ENCODE results near the gene PACRG. TPM values are rescaled to one million over a fixed set of nuclear protein-coding genes. Genes with fewer than 3 reads are reported as not detected.

The PACRG gene
- total and polyA plus RNA-seq, 2 of the 4 experiments (the other 2 are of a cell fraction), result not detected

- Histone ChIP-seq H3K27me3 (ENCODE audit: control insufficient read depth, insufficient read depth, low read length) (no peaks in the 10 kb centered on the region), H3K79me1 (ENCODE audit: low read depth in 1 of 2, low read length in 2 of 2) (no peaks in the 10 kb centered on the region), H2BK15ac (ENCODE audit: low read depth, low read length) (no peak overlapping the region), H3K14ac (replicated peaks; ENCODE audit: low read depth, low read length) (no peak overlapping the region), H4K8ac (ENCODE audit: low read depth in 2 of 2, low read length in 2 of 2) (no peak overlapping the region), H2BK120ac (ENCODE audit: low read depth, low read length) (no peak overlapping the region), H3K56ac (ENCODE audit: extremely low read depth, insufficient read depth, low read length) (no peak overlapping the region), H2AFZ (replicated peaks; ENCODE audit: low read length, poor library complexity) (peak overlapping the region; percentile 44), H4K20me1 (ENCODE audit: insufficient read depth, low read length) (no peaks in the 10 kb centered on the region), H3K27ac (ENCODE audit: insufficient read depth, low read length) (no peak overlapping the region), H3K9ac (ENCODE audit: low read depth, low read length) (no peak overlapping the region), H4K91ac (ENCODE audit: insufficient read depth, low read depth, low read length) (no peak overlapping the region), H3K9me1 (ENCODE audit: insufficient read depth, low read length) (no peaks in the 10 kb centered on the region), H3K23ac (ENCODE audit: low read depth, low read length) (no peak overlapping the region), H3K9me3 (ENCODE audit: control insufficient read depth, insufficient read depth, low read length) (peaks cover 6% of the 10 kb centered on the region; the same call in 1 of the 2 replicates), H3K4me3 (ENCODE audit: insufficient read depth, low read depth, low read length) (no peak overlapping the region), H3K4me2 (ENCODE audit: low read depth, low read length) (peak overlapping the region; percentile 23), H3K4ac (ENCODE audit: low read depth, low read length) (no peak overlapping the region), H3K18ac (ENCODE audit: low read depth, low read length) (no peak overlapping the region), H2BK20ac (ENCODE audit: low read depth, low read length) (no peak overlapping the region), H3K36me3 (ENCODE audit: control insufficient read depth, insufficient read depth, low read length) (no peaks in the 10 kb centered on the region), H2AK5ac (ENCODE audit: low read depth, low read length) (no peak overlapping the region), H3K4me1 (ENCODE audit: control insufficient read depth, insufficient read depth, low read length) (no peaks in the 10 kb centered on the region), H2BK5ac (ENCODE audit: low read depth, low read length, poor library complexity, severe bottlenecking) (no peak overlapping the region), H4K5ac (ENCODE audit: low read depth, low read length) (no peak overlapping the region), H2AK9ac (replicated peaks; ENCODE audit: low read depth, low read length, poor library complexity) (no peak overlapping the region)
- DNase-seq (peak; percentile 8), ATAC-seq (ENCODE audit: low read depth) (peak; percentile 82)
- intact Hi-C loops (cut with micrococcal nuclease) (no loop called here), in situ Hi-C loops (cut with MboI; ENCODE audit: low sequenced_read_pairs) (no loop called here), dilution Hi-C loops (cut with HindIII; ENCODE audit: low sequenced_read_pairs, unreplicated experiment) (no loop called here)
- ChIA-PET CTCF (no interaction called here), POLR2A (ENCODE audit: unreplicated experiment) (interaction anchor here (0.6 kb wide), 1 partner anchor 30 kb away, joined by 15 read pairs; no protein-coding TSS in a partner anchor)
- TF ChIP-seq MAZ (IDR thresholded peaks at IDR 0.05; ENCODE audit: borderline replicate concordance, low read depth, low read length), result no peak
- no peak for TF ChIP-seq MXI1 (IDR thresholded peaks at IDR 0.05; ENCODE audit: borderline replicate concordance, low read depth, low read length)
- TF ChIP-seq, protein P1, sequence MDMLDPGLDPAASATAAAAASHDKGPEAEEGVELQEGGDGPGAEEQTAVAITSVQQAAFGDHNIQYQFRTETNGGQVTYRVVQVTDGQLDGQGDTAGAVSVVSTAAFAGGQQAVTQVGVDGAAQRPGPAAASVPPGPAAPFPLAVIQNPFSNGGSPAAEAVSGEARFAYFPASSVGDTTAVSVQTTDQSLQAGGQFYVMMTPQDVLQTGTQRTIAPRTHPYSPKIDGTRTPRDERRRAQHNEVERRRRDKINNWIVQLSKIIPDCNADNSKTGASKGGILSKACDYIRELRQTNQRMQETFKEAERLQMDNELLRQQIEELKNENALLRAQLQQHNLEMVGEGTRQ (IDR thresholded peaks at IDR 0.05; ENCODE audit: low read depth, low read length), result no peak
- TF ChIP-seq MAFK (IDR thresholded peaks at IDR 0.05; ENCODE audit: low read depth, low read length), result no peak
- BruUV-seq (replicated peaks), result no TSS peak
- WGBS, 2 experiments (ENCODE audit: extremely low coverage in 2 of 2, insufficient read length in 1 of 2), result no CpG with 5 or more reads among the region's 10 CpGs
These were observed 597.1 kb downstream of the PACRG start for GRCh38 chr6:163324688-163325389.
